Measurements from ENCODE around the gene CD200R1. TPM values are rescaled to one million over a fixed set of nuclear protein-coding genes. Genes with fewer than 3 reads are reported as not detected.

CD200R1 gene
- total and polyA plus RNA-seq, 2 experiments from 2014 or later: 0.45 to 0.93 TPM

DNA sequence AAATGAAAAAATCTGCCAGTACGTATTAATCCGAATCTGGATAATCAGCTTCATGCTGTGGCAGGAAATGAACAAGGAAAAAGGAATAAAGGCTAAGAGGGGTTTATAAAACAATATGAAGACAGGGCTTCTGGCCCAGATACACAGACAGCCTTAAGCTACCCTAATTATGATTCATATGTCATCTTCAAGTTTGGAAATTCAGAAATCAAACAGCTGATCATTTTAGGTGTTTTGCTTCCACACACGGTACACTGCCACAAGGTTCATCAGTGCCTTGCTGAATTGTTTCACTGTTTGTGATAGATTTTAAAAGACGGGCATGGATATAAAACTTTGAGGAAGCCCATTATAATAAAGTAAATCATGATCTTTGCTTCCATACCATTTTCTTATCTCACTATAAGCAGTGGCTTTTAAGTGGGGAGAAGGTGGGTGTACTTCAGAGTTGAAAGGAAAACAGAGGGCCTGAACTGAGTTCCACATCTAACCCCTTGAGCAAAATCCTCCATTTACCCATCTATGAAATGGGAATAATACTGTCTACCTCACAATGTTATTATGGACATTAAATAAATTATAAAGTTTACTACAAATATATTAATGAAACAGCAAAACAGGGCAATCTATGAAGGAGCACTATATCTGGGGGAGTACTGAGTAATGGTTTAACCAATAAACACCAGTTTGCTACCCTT, 31.6 kb upstream of the CD200R1 start:
- 96% methylated on average over 4 of the region's 4 CpGs for WGBS (ENCODE audit: low lambda C conversion rate, missing lambda C conversion rate)
- no peaks in the 10 kb centered on the region for H3K36me3 ChIP-seq (replicated peaks; ENCODE audit: insufficient read depth, low read depth)
- no peak for TF ChIP-seq EZH2phosphoT487 (IDR thresholded peaks at IDR 0.05; ENCODE audit: low read depth, severe bottlenecking, unreplicated experiment)
- TF ChIP-seq EZH2 (IDR thresholded peaks at IDR 0.05; ENCODE audit: borderline replicate concordance): no peak
- TF ChIP-seq, protein P1, sequence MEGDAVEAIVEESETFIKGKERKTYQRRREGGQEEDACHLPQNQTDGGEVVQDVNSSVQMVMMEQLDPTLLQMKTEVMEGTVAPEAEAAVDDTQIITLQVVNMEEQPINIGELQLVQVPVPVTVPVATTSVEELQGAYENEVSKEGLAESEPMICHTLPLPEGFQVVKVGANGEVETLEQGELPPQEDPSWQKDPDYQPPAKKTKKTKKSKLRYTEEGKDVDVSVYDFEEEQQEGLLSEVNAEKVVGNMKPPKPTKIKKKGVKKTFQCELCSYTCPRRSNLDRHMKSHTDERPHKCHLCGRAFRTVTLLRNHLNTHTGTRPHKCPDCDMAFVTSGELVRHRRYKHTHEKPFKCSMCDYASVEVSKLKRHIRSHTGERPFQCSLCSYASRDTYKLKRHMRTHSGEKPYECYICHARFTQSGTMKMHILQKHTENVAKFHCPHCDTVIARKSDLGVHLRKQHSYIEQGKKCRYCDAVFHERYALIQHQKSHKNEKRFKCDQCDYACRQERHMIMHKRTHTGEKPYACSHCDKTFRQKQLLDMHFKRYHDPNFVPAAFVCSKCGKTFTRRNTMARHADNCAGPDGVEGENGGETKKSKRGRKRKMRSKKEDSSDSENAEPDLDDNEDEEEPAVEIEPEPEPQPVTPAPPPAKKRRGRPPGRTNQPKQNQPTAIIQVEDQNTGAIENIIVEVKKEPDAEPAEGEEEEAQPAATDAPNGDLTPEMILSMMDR (IDR thresholded peaks at IDR 0.05; ENCODE audit: poor library complexity): no peak

DNA sequence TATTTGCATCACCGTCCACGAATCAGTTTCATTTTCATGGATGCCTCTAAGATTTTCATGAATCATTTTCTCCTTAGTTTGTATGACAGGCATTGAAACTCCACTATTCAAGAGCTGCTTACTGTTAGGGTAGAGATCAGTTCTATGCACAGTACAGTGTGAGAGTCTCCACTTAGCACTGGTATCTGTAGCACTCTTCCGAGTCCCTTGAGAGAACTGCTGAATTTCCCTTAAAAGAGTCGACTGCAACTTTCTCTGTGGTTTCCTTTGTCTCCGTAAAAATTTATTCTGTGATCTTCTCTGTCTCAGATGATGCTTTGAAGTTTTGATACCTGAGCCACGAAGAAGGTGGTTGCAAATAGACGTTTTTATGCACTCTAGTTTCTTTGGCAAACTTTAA, 30.7 kb upstream of the CD200R1 start:
- H3K9me2 ChIP-seq (replicated peaks; ENCODE audit: insufficient read depth): no peaks in the 10 kb centered on the region
- whole genome bisulfite sequencing (ENCODE audit: low lambda C conversion rate, missing lambda C conversion rate): 96% methylated on average over 7 of the region's 7 CpGs
- no peak for TF ChIP-seq EZH2 (IDR thresholded peaks at IDR 0.05; ENCODE audit: borderline replicate concordance)
- TF ChIP-seq, protein P1 (IDR thresholded peaks at IDR 0.05; ENCODE audit: poor library complexity): no peak
- no peak for TF ChIP-seq EZH2phosphoT487 (IDR thresholded peaks at IDR 0.05; ENCODE audit: low read depth, severe bottlenecking, unreplicated experiment)
- no peak overlapping the region for H3K4me2 ChIP-seq
- peaks cover 22% of the 10 kb centered on the region for H3K79me2 ChIP-seq
- H3K4me1 ChIP-seq (ENCODE audit: insufficient read depth): no peaks in the 10 kb centered on the region
- no peak for DNase-seq (ENCODE audit: low spot score)
- no peak overlapping the region for H2AFZ ChIP-seq
- peaks cover 7% of the 10 kb centered on the region for H4K20me1 ChIP-seq (ENCODE audit: insufficient read depth, poor library complexity, severe bottlenecking)
- H3K36me3 ChIP-seq (replicated peaks; ENCODE audit: insufficient read depth, low read depth): no peaks in the 10 kb centered on the region
- no peaks in the 10 kb centered on the region for H3K9me3 ChIP-seq (ENCODE audit: low read depth)
- no peak overlapping the region for H3K27ac ChIP-seq
- no peaks in the 10 kb centered on the region for H3K27me3 ChIP-seq
- H3K4me3 ChIP-seq: no peak overlapping the region

More for the DNA sequence above, 31.6 kb upstream of the CD200R1 start:
- peaks cover 25% of the 10 kb centered on the region for H3K79me2 ChIP-seq
- H3K4me2 ChIP-seq: no peak overlapping the region
- no peaks in the 10 kb centered on the region for H3K9me2 ChIP-seq (replicated peaks; ENCODE audit: insufficient read depth)
- H2AFZ ChIP-seq: no peak overlapping the region
- H3K27me3 ChIP-seq: no peaks in the 10 kb centered on the region
- no peak overlapping the region for H3K4me3 ChIP-seq
- H4K20me1 ChIP-seq (ENCODE audit: insufficient read depth, poor library complexity, severe bottlenecking): peaks cover 7% of the 10 kb centered on the region
- no peaks in the 10 kb centered on the region for H3K4me1 ChIP-seq (ENCODE audit: insufficient read depth)
- H3K9me3 ChIP-seq (ENCODE audit: low read depth): no peaks in the 10 kb centered on the region
- no peak overlapping the region for H3K27ac ChIP-seq
- no peak for DNase-seq (ENCODE audit: low spot score)

DNA sequence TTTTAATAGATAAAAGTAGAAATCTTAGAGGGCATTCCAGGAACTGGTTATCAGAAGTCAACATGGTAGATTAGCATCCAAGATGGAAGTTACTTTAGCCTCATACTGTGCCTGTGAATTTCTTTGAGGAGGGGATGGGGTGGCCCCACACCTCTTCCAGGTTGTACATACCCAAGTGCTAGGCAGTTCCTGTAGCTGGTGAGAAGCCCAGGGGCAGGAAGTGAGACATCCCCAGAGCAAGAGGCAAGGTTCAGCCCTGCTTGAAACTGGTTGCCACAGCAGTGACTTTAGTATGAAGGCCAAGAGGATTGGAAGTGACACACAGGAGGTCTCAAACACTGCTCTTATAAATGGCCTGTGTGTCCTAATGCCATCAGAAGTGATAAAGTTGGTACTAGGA, 27.8 kb upstream of the CD200R1 start:
- Histone ChIP-seq H3K4me1 (ENCODE audit: insufficient read depth) (no peaks in the 10 kb centered on the region), H3K9me3 (ENCODE audit: low read depth) (no peaks in the 10 kb centered on the region), H3K79me2 (peaks cover 2% of the 10 kb centered on the region), H3K27ac (no peak overlapping the region), H3K27me3 (no peaks in the 10 kb centered on the region), H2AFZ (no peak overlapping the region), H3K36me3 (replicated peaks; ENCODE audit: insufficient read depth, low read depth) (no peaks in the 10 kb centered on the region), H3K4me2 (no peak overlapping the region), H4K20me1 (ENCODE audit: insufficient read depth, poor library complexity, severe bottlenecking) (no peaks in the 10 kb centered on the region), H3K9me2 (replicated peaks; ENCODE audit: insufficient read depth) (no peaks in the 10 kb centered on the region), H3K4me3 (no peak overlapping the region)
- TF ChIP-seq, protein P1 (IDR thresholded peaks at IDR 0.05; ENCODE audit: poor library complexity): no peak
- TF ChIP-seq EZH2 (IDR thresholded peaks at IDR 0.05; ENCODE audit: borderline replicate concordance) (no peak), EZH2phosphoT487 (IDR thresholded peaks at IDR 0.05; ENCODE audit: low read depth, severe bottlenecking, unreplicated experiment) (no peak)
- no peak for DNase-seq (ENCODE audit: low spot score)
